ENCODE measurements around the gene SLC25A19. TPM values are rescaled to one million over a fixed set of nuclear protein-coding genes. Genes with fewer than 3 reads are reported as not detected.

The SLC25A19 gene
- total RNA-seq, 6 experiments from 2014 or later, result 3.8 to 13.4 (median 7.3) TPM

DNA sequence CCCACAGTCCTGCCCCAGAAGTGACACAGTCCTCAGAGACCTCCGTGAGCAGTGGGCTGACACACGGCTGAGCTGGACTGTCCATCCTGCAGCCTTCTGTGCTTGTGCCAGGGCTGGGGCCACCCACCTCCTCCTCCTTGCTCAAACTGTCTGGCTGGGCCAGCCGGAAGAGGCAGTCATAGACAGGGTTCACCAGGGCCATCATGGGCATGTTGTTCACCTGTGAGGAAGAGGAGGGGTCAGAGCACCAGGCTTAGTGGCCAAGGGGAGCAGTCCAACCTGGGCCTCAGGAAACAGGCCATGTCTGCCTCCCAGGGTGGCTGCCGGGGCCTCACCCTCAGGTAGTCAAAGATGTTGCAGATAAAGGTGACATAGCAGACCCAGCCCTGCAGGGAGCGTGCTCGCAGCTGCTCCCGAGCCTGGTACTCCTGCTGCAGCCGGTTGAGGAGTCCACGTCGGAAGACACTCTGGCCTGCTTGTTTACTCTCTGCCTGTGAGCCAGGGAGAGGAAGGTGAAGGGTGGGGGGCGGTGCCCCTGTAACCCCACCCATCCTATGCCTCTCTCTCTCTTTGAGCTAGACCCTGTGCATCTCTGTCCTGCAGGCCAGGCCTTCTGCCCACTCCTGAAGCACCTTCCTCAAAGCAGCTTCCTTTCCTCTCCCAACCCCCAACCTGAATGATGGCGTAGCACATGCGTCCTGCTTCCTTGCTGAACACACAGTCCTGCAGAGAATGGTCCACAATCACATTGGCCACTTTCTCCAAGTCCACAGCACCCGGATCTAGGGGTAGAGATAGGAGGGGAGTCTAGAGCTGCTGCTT is 21.6 kb downstream of the SLC25A19 start:
- no peaks in the 10 kb centered on the region for H3K27me3 ChIP-seq
- DNase-seq (no peak), ATAC-seq (no peak)
- H3K9me3 ChIP-seq, result no peaks in the 10 kb centered on the region
- H3K36me3 ChIP-seq, result peaks cover 0 to 27% (median 9%) of the 10 kb centered on the region in 4 donors
- intact Hi-C loops (cut with DNase I), result no loop called here
- WGBS (ENCODE audit: insufficient coverage, low coverage, low lambda C conversion rate, missing lambda C conversion rate), result 52% methylated on average over 6 of the region's 14 CpGs
- no peak overlapping the region for H3K27ac ChIP-seq
- H3K4me1 ChIP-seq, result peaks cover 0 to 17% (median 6%) of the 10 kb centered on the region in 4 donors
- TF ChIP-seq, protein P1, sequence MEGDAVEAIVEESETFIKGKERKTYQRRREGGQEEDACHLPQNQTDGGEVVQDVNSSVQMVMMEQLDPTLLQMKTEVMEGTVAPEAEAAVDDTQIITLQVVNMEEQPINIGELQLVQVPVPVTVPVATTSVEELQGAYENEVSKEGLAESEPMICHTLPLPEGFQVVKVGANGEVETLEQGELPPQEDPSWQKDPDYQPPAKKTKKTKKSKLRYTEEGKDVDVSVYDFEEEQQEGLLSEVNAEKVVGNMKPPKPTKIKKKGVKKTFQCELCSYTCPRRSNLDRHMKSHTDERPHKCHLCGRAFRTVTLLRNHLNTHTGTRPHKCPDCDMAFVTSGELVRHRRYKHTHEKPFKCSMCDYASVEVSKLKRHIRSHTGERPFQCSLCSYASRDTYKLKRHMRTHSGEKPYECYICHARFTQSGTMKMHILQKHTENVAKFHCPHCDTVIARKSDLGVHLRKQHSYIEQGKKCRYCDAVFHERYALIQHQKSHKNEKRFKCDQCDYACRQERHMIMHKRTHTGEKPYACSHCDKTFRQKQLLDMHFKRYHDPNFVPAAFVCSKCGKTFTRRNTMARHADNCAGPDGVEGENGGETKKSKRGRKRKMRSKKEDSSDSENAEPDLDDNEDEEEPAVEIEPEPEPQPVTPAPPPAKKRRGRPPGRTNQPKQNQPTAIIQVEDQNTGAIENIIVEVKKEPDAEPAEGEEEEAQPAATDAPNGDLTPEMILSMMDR (IDR thresholded peaks at IDR 0.05), result no peak
- no peak for TF ChIP-seq POLR2A (IDR thresholded peaks at IDR 0.05)
- H3K4me3 ChIP-seq, result no peak overlapping the region

DNA sequence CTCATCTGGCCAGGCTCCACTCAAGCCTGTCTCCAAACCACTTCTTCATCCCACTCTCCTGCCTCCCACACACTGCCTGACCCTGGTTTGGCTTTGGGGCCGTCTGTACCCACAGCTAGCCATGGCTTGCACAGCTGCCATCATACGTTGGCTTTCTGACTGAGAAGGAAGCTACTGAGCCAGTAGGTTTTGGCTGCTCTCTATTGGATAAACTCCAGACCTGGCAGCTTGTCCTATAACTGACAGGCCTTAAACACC is 22.2 kb downstream of the SLC25A19 start:
- Histone ChIP-seq H3K36me3 (peaks cover 0 to 27% (median 9%) of the 10 kb centered on the region in 4 donors), H3K27me3 (no peaks in the 10 kb centered on the region), H3K9me3 (no peaks in the 10 kb centered on the region), H3K27ac (no peak overlapping the region), H3K4me3 (no peak overlapping the region), H3K4me1 (peaks cover 2 to 17% (median 7%) of the 10 kb centered on the region in 4 donors)
- DNase-seq, result no peak
- no peak for ATAC-seq
- intact Hi-C loops (cut with DNase I), result no loop called here
- 45% methylated on average over 2 of the region's 2 CpGs for WGBS (ENCODE audit: insufficient coverage, low coverage, low lambda C conversion rate, missing lambda C conversion rate)
- no peak for TF ChIP-seq POLR2A (IDR thresholded peaks at IDR 0.05)
- TF ChIP-seq, protein P1 (IDR thresholded peaks at IDR 0.05), result no peak

DNA sequence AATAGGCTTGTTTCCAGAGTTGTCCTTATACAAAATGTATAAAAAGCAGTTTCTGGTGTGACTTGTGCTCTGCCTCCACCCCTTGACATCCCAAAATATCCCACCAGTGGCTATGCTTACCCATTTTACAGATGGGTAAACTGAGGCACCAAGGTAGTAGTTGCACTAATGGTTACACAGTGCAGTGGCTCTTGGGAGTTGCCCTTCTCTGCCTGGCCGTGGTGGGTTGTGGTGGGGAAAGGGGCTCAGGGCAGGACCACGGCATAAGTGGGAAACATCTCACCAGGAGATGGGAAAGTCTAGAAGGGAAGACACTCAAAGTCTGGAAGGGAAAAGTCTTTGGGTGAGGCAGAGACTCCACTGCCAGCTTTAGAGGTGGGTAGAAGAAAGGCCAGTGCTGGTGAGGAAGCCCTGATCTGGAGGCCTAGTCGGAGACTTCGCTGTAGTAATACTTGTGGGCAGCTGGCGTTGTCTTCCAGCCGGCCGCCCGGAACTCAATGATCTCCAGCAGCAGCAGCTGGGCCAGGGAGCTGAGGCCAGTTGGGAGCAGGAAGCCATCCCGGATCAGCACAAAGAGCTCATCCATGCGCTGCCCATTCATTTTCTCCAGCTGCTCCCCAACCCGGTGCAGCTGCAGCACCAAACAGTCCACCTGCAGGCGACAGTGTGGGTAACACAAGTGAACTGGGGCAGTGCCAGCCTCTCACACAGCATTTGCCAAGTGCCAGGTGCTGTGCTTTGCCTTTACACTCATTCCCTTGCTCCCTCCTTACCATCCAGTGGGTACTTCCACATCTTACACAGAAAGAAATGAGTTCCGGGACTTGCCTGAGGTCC is 22.7 kb downstream of the SLC25A19 start:
- H3K27ac ChIP-seq, result no peak overlapping the region
- H3K9me3 ChIP-seq, result no peaks in the 10 kb centered on the region
- H3K36me3 ChIP-seq, result peaks cover 0 to 27% (median 9%) of the 10 kb centered on the region in 4 donors
- intact Hi-C loops (cut with DNase I), result no loop called here
- H3K27me3 ChIP-seq, result no peaks in the 10 kb centered on the region
- no peak for TF ChIP-seq POLR2A (IDR thresholded peaks at IDR 0.05)
- TF ChIP-seq, protein P1 (IDR thresholded peaks at IDR 0.05), result no peak
- no peak for ATAC-seq
- H3K4me1 ChIP-seq, result peaks cover 2 to 12% (median 5%) of the 10 kb centered on the region in 4 donors
- H3K4me3 ChIP-seq, result no peak overlapping the region
- DNase-seq, result no peak
- WGBS (ENCODE audit: insufficient coverage, low coverage, low lambda C conversion rate, missing lambda C conversion rate), result 75% methylated on average over 2 of the region's 13 CpGs

DNA sequence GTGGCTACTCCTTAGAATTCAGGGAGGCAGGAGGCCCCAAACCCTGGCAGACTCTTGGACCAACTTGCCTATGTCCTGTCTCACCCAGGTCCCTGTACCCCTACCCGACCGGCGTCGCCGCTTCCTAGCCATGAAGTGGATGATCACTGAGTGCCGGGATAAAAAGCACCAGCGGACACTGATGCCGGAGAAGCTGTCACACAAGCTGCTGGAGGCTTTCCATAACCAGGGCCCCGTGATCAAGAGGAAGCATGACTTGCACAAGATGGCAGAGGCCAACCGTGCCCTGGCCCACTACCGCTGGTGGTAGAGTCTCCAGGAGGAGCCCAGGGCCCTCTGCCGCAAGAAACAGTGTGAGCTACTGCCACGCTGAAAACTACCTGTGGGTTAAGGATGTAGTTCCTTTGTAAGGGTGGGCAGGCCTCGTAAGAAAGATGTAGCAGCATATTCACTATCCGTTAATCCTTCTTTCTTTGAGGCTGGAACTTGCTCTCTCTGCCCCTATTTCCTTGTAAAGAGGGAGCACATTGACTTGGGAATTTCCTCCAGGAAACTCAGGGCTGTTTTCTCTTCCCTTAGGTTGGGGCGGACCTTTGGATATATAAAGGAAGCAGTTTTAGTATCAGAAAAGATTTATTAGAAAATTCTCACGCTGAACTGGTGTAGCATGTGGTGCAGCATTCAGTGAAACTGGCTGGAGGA is 23.5 kb downstream of the SLC25A19 start:
- Histone ChIP-seq H3K4me3 (no peak overlapping the region), H3K36me3 (peaks cover 0 to 27% (median 9%) of the 10 kb centered on the region in 4 donors), H3K27me3 (no peaks in the 10 kb centered on the region), H3K27ac (no peak overlapping the region), H3K4me1 (peaks cover 2 to 11% (median 5%) of the 10 kb centered on the region in 4 donors), H3K9me3 (no peaks in the 10 kb centered on the region)
- no peak for TF ChIP-seq POLR2A (IDR thresholded peaks at IDR 0.05)
- TF ChIP-seq, protein P1 (IDR thresholded peaks at IDR 0.05), result no peak
- WGBS (ENCODE audit: insufficient coverage, low coverage, low lambda C conversion rate, missing lambda C conversion rate), result 91% methylated on average over 7 of the region's 17 CpGs
- DNase-seq (no peak), ATAC-seq (no peak)
- intact Hi-C loops (cut with DNase I), result no loop called here

All from right lobe of liver (tissue), 6 donors.